ENCODE results near the gene MELTF.

MELTF gene

DNA sequence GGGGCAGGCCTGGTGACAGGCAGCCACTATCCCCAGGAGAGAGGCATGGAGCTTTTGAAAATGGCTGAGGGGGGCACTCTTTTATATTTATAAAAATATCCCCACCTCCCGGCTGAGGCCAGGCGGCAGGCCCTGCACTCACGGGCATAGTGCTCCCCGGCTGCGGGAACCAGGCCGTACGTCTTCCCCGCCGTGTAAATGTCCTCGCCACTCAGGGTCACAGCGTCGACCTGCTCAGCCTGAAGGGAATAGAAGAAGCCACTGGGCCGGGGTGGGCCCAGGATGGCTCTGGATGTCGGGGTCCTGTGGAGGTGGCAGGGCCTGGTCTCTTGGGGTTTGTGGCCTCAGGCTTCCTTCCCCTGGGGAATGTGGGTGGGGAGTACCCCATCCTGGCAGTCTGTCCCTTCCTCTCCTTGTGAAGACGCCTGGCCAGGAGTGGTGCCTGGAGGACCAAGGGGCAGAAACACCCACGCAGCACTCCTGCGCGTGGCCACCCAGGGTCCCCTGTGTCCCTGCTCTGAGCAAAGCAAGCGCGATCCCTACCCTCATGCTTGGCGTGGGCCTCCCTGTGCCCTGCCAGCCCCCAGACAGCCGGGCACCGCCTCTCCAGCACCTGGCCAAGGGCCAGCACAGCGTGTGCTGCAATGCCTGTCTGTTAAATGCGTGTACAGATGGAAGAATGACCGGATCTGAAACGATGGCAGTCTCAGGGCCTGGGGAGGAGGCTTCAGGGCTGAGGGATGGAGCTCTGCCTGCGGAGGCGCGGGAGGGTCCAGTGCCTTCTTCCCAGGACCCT lies 18.9 kb downstream of the MELTF start:
- in situ Hi-C loops (cut with MboI; ENCODE audit: low sequenced_read_pairs) = no loop called here

DNA sequence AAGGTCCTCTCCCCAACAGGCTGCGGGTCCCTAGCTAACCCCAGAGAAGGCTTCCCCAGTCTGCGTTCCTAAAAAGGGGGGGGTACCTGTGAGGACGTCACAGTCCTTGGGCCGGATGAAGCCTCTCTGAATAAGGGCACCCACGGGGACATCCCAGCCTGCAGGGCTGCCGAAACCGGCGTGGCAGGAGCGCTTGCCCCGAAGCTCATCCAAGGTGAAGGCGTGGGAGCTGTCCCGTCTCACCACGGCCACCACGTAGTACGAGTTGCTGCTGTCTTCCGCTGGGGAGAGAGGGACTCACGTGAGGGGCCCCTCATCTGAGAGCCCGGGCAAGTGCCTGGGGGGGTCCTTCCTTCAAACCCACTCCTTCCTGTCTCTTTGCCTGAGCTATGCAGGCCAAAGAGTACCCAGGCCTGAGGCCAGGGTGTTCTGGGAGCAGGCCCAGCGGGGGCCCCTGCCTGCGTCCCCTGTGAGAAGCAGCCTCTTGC lies 20.0 kb downstream of the MELTF start:
- in situ Hi-C loops (cut with MboI; ENCODE audit: low sequenced_read_pairs) = no loop called here

DNA sequence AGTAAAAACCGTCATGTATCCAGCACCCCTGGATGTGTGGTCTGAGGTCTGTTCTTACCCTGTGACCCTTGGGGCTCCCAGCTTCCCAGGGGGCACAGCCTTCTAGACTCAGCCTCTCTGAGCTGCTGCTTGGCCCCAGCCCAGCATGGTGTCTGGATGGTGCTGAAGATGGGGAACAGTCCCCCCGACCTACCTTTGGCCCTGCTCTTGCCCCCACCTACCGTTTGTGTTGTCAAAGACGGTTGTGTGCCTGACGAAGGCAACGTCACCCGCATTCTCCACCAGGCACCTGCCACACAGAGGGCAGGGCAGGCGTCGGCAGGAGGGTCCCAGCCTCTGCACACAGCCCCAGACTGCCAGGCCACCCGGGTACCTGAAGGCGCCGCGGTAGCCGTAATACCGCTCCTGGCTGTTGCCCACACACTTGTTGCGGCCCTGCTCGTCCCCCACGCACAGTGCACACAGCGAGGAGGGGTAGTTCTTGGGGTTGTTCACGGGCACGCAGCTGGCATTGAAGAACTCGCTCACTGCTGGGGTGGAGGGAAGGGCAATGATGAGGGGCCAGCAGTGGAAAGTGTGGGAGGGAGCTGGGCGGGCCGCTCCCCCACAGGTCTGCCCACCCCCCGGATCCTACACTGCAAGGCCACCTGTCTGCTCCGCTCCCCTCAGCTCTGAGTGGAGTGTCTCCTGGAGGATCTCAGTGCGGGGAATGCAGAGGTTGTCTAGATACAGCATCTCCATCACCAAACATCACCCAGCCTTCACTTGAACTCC lies 21.0 kb downstream of the MELTF start:
- in situ Hi-C loops (cut with MboI; ENCODE audit: low sequenced_read_pairs) = no loop called here

DNA sequence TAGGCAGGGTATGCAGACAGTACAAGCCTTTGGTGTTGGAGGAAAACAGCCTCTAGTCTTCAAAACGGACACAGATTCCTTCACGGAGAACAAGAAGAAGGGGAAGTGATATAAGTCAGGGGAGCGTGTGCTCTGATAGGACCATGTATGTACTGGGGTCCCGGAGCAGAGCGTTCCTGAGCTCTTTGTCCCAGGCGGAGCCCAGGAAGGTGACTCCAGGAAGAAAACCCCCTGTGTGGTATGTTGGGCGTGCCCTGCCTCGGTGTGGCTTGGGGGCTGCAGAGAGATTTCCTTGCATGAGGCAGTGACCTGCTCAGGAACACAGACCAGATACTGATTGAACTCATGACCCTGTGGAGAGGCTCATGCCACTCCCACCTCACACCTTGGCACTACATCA lies 21.7 kb downstream of the MELTF start:
- in situ Hi-C loops (cut with MboI; ENCODE audit: low sequenced_read_pairs) = no loop called here

DNA sequence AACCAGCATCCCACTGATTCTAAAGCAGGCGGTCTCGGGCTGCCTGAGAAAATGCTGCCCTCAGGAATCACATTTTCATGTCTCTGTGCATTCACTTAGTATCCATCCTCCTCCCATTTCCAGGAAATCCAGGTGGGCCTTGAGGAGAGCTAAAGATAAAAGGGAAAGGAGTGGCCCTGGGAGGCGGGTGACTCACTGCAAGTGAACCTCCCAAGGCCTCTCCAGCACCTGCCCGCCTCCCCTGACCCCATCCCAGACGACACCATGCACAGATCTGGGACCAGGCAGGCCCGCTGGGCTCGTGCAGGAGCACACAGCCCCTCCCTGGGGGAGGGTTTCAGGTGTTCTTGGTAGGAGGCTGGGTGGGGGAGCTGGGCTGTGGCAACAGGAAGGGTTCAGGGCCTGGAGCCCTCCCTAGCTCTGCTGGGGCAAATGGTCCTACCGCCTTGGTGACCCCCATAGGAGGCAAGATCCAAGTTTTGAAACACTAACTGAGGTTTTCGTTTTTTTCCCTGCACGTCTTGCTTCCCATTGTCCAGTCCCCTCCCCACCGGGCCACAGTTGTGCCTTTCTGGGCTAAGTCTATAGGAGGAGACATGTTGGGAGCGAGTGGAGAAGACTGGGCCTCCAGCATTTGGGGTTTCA lies 22.2 kb downstream of the MELTF start:
- in situ Hi-C loops (cut with MboI; ENCODE audit: low sequenced_read_pairs) = no loop called here

DNA sequence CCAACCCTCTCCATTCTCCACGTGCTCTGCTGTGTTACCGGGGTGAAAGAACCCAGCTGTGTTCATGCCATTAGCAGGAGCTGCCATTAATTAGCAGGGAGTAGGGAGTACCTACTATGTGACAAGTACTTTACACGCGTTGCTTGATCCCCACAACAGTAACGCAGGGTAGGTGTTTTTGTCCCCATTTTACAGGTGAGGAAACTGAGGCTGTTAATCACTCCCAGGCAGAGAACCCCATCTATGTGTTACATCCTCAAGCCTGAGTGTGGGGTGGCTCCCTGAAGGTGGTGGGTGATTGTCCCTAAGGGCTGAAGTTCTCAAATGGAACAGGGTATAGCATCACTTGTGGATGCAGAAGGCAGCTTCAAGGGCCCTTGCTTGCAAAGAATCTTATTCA lies 22.8 kb downstream of the MELTF start:
- in situ Hi-C loops (cut with MboI; ENCODE audit: low sequenced_read_pairs) = no loop called here

DNA sequence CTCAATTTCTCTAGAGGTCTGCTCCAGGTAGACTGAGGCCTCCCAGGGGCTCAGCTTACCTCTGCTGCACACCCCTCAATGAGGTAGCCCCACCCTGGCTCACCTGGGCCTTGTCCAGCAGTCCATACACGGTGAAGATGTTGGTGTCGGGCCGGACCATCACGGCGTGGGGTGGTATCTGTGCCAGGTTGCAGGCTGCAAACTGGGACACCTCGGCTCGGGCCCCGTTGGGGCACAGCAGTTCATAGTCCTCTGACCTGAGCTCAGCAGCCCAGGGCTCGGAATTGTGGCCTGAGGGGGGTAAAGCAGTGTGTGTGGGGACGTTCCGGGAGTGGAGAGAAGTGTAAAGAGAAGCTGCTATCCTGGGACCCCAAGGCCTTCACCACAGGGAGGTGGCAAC lies 23.2 kb downstream of the MELTF start:
- in situ Hi-C loops (cut with MboI; ENCODE audit: low sequenced_read_pairs) = no loop called here

DNA sequence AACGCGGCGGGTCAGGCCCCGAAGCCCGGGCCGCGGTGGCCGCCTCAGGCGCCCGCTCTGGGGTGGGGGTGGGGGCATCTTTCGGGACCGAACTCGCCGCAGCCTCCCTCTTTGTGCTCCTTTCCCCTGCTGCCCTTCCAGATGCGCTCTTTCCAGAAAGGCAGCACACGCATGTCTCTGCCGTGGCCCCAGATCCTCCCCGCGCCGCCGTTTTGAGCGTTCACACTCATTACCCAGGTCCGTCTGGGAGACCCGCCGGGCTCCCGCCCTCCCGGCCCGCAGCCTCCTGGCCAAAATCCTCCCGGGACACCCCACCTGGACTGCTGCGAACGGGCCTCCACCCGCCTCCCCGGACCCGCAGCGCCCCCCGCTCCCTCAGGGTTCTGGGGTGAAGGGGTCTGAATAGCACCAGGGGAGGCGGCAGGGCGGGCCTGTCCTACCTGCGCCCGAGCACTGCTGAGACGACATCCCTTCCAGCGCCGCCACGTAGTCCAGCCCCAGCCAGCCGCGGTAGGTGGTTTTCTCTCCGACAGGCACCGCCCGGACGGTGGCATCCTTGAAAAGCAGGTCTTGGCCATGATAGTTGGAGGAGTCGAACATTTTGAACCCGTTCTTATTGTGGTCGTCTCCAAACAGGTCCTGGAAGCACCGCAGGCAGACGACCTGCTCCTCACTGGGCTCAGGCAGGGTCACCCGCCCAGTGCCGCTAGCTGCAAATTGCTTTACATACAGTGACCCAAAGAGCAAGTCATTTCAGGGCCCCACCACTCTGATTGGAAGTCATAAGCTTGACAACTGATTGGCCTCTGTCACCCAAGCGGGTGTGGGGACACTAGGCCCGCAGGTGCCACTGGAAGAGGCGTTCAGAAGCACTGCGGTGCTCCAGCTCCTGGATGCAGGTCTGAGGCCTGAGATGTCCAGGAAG lies 25.9 kb downstream of the MELTF start:
- in situ Hi-C loops (cut with MboI; ENCODE audit: low sequenced_read_pairs) = no loop called here

DNA sequence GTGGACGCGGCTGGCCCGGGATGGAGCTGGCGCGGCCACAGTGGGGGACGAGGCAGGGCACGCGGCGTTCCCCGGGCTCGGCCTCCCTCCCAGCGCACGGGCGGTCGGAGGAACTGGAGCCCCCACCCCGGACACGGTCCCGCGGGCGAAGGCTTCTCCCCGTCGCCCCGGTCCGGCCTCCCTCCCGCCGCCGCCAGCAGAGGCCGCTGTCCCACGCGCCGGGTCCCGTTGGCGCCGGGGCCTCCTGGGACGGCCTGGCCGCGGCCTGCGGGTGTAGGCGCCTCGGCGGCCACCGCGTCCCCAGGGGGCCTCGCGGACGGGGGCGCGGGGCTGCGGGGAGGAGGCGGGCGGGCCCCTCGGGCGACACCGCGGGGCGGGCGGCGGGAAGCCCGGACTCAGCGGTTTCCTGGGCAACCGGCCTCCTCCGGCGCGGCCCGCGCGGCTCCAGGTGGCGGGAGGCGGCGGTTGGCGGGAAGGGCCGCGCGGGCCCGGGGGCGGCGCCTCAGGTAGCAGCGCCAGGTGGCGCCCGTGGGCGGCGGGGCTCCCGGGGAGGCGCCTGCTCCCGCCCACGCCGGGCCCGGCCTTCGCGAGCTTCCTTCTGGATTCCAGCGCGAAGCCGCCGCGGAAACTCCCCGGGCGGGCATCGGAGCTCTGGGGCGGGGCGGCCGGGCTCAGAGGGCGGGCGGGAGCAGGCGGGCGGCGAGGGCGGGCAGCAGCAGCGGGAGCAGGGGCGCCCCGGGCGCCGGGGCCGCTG lies 26.7 kb downstream of the MELTF start:
- in situ Hi-C loops (cut with MboI; ENCODE audit: low sequenced_read_pairs) = no loop called here

DNA sequence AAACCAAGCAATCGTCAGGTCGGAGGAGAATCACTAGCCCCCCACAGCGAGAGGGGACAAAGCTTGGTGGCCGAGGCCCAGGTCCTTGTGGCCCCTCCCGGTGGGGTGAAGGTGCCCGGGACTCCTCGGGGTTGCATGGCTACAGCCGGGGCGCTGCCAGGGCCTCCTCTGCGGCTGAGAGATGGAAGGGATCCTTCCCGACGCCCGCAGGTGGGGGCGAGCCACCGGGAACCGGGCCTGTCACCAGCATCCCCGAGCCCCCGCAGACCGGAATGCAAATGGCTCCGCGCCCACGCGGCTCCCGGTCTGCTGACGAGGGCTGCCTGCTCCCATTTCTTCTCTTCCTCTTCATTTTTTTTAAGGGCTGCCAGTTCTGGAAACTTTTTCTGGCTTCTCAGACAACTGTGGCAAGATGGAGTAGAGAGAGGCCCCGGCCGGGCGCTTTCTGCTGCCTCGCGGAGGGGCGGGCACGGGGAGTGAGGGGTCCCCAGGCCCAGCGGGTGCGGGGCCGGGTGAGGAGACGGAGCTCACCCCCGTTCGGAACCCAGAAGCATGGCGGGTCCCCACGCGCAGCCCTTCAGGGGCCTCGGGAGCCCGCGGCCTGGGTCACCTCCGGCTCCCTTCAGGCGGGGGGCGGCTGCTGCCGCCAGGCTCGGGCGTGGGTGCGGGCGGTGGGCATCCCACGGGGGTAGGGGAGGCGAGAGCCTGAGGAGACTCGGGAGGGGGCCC lies 27.5 kb downstream of the MELTF start:
- in situ Hi-C loops (cut with MboI; ENCODE audit: low sequenced_read_pairs) = no loop called here

DNA sequence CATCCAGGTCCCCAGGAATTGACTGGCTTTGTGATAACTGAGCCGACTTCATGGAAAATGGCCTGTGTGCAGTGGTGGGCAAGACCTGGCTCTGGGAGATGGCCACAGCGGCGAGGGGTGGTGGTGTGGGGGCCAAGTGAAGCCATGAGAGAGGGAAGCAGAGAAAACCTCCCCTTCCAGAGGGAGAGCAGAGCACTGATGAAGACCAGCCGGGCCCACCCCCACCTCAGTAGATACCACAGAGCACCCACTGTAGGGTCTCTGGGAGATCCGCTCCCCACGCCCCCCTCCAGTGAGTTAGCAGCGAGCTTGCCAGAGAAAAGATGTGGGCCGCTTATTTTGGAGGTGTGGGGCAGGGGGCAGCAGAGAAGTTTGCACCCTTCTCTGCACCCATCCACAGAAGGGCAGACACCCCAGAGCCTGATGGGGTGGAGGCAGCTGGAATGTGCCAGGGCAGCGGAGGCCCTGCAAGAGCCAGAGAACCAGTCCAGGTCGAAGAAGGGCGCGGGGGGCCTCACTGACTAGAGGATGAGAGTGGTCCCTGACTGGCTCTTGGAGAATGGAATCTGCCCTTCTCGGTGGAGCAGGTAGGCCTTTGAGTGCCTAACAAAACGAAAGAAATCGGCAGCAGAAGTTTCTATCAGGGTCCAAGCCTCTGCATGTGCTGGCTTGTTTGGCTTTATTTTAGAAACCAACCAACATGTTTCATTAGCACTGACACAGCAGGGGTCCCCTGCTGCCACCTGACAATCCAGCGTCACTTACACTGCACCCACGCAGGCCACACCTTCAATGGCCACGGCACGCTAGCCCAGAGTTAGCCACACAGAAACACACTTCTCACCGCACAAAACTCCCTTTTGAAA lies 28.3 kb downstream of the MELTF start:
- in situ Hi-C loops (cut with MboI; ENCODE audit: low sequenced_read_pairs) = no loop called here

DNA sequence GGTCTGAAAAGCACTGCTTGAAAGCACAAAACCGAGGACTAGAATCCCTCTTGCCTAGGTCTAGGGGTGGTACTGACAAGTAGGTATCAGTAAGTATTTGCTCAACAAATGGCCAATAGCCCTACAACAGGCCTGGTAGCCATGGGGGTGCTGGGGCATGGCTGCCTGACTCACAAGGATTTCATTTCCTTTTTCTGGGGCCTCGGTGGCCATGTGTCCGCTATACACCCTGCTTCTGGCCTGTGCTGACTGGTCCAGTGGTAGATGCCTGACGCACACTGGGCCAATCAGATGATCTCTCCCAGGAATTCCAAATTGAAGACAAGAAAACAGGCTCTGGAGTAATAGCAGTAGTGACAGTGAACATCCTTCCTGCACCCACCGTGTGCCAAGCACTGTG lies 29.4 kb downstream of the MELTF start:
- in situ Hi-C loops (cut with MboI; ENCODE audit: low sequenced_read_pairs) = no loop called here

DNA sequence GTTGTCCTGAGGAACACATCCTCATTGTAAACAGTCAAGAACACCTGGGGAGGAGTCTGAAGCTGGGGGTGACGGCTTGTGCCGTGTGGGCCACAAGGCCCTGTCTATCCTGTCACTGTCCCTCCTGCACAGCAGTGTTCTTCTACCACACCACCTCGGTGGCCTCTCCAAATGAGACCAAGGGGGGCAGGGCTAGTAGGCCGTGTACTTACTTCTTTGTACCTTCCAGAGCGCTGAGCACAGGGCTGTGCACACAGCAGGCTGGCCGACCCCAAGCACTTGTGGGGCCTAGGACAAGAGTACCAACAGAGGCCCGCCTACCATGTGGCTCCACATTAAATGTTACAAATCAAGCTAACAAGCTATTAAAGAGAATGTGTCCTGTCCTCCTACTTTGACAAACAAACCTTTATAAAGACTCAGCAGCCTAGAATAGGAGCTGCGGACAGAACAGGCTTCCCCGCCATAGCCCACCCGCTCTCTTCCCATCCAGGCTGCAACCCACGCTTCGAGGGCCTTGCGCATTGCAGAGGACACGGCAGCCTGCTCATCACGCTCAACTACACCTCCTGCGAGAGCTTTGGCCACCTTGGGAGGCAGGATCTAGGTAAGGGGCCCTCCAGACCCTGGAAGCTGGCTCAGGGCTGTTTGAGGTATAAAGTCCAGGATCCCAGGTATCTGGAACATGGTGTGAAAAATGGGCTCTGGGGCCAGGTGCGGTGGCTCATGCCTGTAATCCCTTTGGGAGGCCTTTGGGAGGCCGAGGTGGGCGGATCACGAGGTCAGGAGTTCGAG lies 30.5 kb downstream of the MELTF start:
- in situ Hi-C loops (cut with MboI; ENCODE audit: low sequenced_read_pairs) = loop anchor here (25.0 kb wide), 1 partner anchor 513 kb away; no protein-coding TSS in a partner anchor

DNA sequence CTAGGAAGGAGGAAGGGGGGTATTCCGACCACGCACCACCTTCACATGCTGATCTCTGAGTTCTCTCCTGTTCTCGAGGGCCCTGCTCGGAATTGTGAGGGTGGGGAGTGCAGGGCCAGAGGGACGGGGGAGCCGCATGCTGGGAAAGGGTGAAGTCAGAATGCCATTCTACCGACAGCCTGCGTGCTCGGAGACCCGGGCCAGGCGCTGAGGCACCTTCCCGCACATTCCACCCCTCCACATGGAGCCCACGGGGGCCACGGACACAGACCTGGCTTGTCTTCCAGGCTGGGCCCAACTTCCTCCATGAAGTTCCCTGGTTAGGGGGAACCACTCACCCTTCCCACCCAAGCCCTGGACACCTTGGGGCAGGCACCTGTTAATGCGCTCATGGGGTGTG lies 32.3 kb downstream of the MELTF start:
- in situ Hi-C loops (cut with MboI; ENCODE audit: low sequenced_read_pairs) = loop anchor here (25.0 kb wide), 1 partner anchor 515 kb away; no protein-coding TSS in a partner anchor

DNA sequence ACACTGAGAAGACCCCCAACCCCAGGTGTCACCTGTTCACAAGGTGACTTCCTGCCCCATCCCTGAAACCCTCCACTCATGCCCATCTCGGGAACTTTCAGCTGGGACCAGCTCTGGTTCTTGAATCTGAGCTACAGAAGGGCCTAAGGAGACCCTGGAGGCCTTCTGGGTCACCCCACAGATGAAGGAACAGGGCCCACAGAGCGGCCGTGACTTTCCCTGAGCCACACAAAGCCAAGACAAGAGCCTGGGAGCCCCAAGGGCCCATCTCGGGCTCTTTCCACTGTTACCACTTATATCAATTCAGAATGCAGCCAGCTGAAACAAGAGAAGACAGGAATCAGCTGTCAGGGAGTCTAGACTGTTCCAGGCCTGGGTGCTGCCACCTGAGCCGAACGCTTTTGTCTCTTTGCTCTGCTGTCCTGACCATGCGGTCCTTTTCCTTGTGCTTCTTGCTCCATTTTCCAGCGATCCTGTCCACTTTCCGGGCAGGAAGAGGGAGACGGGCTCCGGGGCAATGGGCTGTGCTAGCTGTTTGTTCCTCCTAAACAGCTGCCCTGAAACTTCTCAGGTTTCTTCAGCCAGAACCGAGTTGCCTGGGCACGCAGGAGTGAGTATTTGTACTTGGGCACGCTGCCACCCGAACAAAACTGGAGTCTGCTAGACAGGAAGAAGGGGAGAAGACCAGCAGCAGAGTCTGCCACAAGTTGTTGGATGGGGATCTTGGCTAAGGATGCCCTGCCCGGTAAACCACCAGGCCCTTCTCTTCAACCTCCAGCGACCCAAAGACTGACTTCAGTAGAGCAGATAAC lies 33.0 kb downstream of the MELTF start:
- in situ Hi-C loops (cut with MboI; ENCODE audit: low sequenced_read_pairs) = loop anchor here (25.0 kb wide), 1 partner anchor 516 kb away; no protein-coding TSS in a partner anchor

DNA sequence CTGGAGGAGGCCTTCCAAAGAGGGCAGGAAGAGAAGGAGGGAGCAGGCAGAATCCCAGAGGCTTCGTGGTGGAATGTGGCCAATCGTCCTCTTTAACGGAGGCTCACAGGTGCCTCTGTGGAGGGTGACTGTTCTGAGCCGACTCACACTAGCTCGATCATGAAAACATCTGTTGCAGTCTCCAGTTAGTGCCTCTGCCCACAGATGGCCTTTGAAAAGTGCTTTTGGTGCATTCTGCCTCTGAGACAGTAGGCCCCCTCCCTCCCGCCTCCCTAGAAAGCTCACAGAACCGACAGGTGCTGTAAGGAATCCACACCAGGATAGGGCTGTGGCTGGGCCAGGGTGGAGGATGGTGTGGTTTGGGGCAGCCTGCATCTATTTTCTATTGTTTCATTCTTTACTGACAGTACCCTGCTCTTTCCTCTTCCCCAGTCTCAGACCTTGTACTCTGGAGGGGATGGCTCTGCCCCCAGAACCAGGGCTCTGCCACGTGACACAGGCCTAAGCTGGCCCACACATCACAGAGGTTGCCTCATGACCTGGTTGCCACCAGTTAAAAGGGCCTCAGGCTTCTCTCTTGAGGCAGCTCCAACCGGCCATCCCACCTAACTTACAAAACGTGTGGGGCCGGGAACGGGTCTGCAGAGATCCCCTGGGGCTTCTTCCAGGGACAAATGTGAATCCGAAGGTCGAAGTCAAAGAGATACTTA lies 33.8 kb downstream of the MELTF start:
- in situ Hi-C loops (cut with MboI; ENCODE audit: low sequenced_read_pairs) = loop anchor here (25.0 kb wide), 1 partner anchor 516 kb away; no protein-coding TSS in a partner anchor
